HepG2 (cell line): ENCODE data around the gene MBLAC2. TPM values are rescaled to one million over a fixed set of nuclear protein-coding genes. Genes with fewer than 3 reads are reported as not detected.
A peak's percentile ranks its signal among the peaks of the same experiment; 100 is the strongest.

Experiments used
- ESRRA ChIP-seq: sonication (generic); formaldehyde crosslinking; IDR thresholded peaks from 2 replicates; pipeline ENCODE4 v1.5.1; 2020; ENCODE audit warnings: mild to moderate bottlenecking, low read depth, missing genetic modification reagents
- HES4 ChIP-seq: sonication (generic); formaldehyde crosslinking; IDR thresholded peaks from 2 replicates; pipeline ENCODE4 v1.9.0; 2021; ENCODE audit warnings: mild to moderate bottlenecking, missing genetic modification reagents, borderline replicate concordance
- HMGA1 ChIP-seq: sonication (generic); formaldehyde crosslinking; conservative IDR thresholded peaks from 2 replicates; pipeline ENCODE4 v1.4.0; 2020; ENCODE audit warnings: missing genetic modification reagents
- MTF1 ChIP-seq: sonication (generic); formaldehyde crosslinking; IDR thresholded peaks from 2 replicates; pipeline ENCODE4 v1.5.0; 2020; ENCODE audit warnings: missing genetic modification reagents
- RBAK ChIP-seq: sonication (generic); formaldehyde crosslinking; IDR thresholded peaks from 2 replicates; pipeline ENCODE4 v1.5.1; 2020; ENCODE audit warnings: mild to moderate bottlenecking, missing genetic modification reagents
- REXO4 ChIP-seq: sonication (generic); formaldehyde crosslinking; IDR thresholded peaks from 2 replicates; pipeline ENCODE4 v1.8.0; 2022; ENCODE audit warnings: missing genetic modification reagents, mild to moderate bottlenecking, borderline replicate concordance
- SETDB1 ChIP-seq: sonication (generic); formaldehyde crosslinking; IDR thresholded peaks from 2 replicates; pipeline ENCODE4 v1.5.1; 2020; ENCODE audit warnings: missing genetic modification reagents, mild to moderate bottlenecking, borderline replicate concordance
- SNRNP70 ChIP-seq: fragments of 200-400 bp; formaldehyde crosslinking; IDR thresholded peaks from 2 replicates; pipeline ENCODE4 v1.6.1; 2017; ENCODE audit warnings: mild to moderate bottlenecking, low read depth, low read length, moderate library complexity
- SP1 ChIP-seq, 2 experiments: fragments of 450-650 bp in 1 of 2; sonication (generic) in 1 of 2; formaldehyde crosslinking in 1 of 2; IDR thresholded peaks; 2 replicates each; pipeline versions ENCODE4 v1.4.0 to v1.6.1; 2016 to 2020; ENCODE audit warnings: missing genetic modification reagents in 1 of 2
- SSRP1 ChIP-seq: IDR thresholded peaks from 2 replicates; pipeline ENCODE4 v1.6.1; 2016; ENCODE audit warnings: control low read depth
- ZNF354B ChIP-seq: sonication (generic); formaldehyde crosslinking; IDR thresholded peaks from 2 replicates; pipeline ENCODE4 v1.8.0; 2022; ENCODE audit warnings: mild to moderate bottlenecking, missing genetic modification reagents
- ZNF563 ChIP-seq: sonication (generic); formaldehyde crosslinking; IDR thresholded peaks from 2 replicates; pipeline ENCODE4 v1.8.0; 2022; ENCODE audit warnings: mild to moderate bottlenecking, moderate library complexity, missing genetic modification reagents
- ZNF75D ChIP-seq: sonication (generic); formaldehyde crosslinking; IDR thresholded peaks from 2 replicates; pipeline ENCODE4 v1.8.1; 2023; ENCODE audit warnings: missing genetic modification reagents, mild to moderate bottlenecking, borderline replicate concordance
- polyA plus RNA-seq, 8 experiments: library from polyadenylated mRNA; depleted of rRNA in 3 of 8; stranded (reverse) in 7 of 8; unstranded in 1 of 8; fragments of >200 nt; fragmentation: Illumina TruSeq in 4 of 8; extraction: Trizol in 4 of 8; gene quantifications; 2 replicates each; pipeline versions ENCODE4 v1.2.1 to v1.2.3, GENCODE V29; 2011 to 2016; ENCODE audit warnings: low read depth in 4 of 8, missing spikeins in 1 of 8, mixed read lengths in 1 of 8; ENCODE audit not compliant: insufficient read depth in 1 of 8
- total RNA-seq, 5 experiments: library from RNA; depleted of rRNA; stranded (reverse); fragments of >200 nt; fragmentation: Illumina TruSeq; extraction: Trizol; gene quantifications; 2 replicates each; pipeline ENCODE4 v1.2.3, GENCODE V29; 2016; ENCODE audit warnings: low read depth in 1 of 5
- TF ChIP-seq, protein P1 (sequence below): sonication (generic); formaldehyde crosslinking; IDR thresholded peaks from 2 replicates; pipeline ENCODE4 v1.8.1; 2023; ENCODE audit warnings: mild to moderate bottlenecking, missing genetic modification reagents
- TF ChIP-seq, protein P2 (sequence below), 2 experiments: sonication (generic) in 1 of 2; formaldehyde crosslinking in 1 of 2; IDR thresholded peaks; 2 replicates each; pipeline versions ENCODE4 v1.5.1 to v1.6.1; 2011 to 2020; ENCODE audit warnings: borderline replicate concordance in 1 of 2, low read depth in 1 of 2, low read length in 1 of 2, mild to moderate bottlenecking in 1 of 2, missing genetic modification reagents in 1 of 2, moderate library complexity in 1 of 2
- TF ChIP-seq, protein P3 (sequence below): sonication (generic); formaldehyde crosslinking; IDR thresholded peaks from 2 replicates; pipeline ENCODE4 v1.4.0; 2020; ENCODE audit warnings: missing genetic modification reagents
- TF ChIP-seq, protein P4 (sequence below): IDR thresholded peaks from 2 replicates; pipeline ENCODE4 v1.6.1; 2012; ENCODE audit warnings: low read length, improper control_type of control experiment

The MBLAC2 gene
- total and polyA plus RNA-seq, 2 of the 13 experiments (the other 11 are each of a cell fraction or from before 2014, with no cell fraction given) = 2.9 to 4.1 TPM

DNA sequence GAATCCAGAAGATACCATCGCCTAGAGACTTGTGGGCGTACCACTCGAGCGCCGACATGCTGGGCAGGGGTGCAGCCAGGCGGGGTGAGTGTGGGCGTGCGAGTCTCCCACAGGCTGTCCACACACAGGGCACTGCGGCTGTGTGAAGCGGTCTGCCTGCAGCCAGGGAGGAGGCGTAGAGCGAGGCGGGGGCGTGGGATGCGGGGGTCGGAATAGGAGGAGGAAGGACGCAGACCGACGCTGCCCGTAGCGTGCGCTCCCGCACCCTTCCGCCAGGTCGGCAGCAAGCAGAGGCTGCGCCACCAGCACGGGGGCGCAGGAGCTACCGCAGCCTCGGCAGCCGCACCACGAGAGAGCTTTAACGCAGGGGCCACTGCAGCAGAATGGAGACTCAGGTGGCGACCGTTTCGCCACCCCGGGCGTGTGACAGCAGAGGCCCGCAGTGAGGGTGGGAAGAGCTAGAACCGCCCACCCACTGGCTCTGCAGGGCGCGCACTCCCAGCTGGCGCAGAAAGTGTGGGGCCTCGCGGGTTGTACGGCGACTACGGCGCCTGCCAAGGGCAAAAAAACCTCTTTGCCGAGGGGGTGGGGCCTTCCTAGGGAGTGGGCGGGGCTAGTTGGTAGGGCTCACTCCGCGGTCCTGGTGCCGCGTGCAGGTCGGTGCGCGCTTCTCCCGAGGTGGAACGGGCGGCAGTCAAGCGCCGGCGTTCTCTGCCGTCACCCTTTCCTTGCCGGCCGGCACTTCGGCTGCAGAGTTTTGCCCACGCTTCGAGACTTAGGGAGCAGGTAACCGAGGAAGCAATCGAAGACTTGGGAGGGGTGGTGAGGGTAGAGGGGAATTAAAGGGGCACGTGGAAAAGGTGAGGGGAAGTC, at the start of gene MBLAC2, which contains the start of gene POLR3G (continued):
- TF ChIP-seq, protein P1, sequence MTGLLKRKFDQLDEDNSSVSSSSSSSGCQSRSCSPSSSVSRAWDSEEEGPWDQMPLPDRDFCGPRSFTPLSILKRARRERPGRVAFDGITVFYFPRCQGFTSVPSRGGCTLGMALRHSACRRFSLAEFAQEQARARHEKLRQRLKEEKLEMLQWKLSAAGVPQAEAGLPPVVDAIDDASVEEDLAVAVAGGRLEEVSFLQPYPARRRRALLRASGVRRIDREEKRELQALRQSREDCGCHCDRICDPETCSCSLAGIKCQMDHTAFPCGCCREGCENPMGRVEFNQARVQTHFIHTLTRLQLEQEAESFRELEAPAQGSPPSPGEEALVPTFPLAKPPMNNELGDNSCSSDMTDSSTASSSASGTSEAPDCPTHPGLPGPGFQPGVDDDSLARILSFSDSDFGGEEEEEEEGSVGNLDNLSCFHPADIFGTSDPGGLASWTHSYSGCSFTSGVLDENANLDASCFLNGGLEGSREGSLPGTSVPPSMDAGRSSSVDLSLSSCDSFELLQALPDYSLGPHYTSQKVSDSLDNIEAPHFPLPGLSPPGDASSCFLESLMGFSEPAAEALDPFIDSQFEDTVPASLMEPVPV (CRISPR knock-in tag) = no peak; the same call in 1 of the 2 replicates
- no peak for TF ChIP-seq SSRP1 (CRISPR knock-in tag)
- TF ChIP-seq ZNF563 (CRISPR knock-in tag) = peak; percentile 93
- TF ChIP-seq, protein P2, sequence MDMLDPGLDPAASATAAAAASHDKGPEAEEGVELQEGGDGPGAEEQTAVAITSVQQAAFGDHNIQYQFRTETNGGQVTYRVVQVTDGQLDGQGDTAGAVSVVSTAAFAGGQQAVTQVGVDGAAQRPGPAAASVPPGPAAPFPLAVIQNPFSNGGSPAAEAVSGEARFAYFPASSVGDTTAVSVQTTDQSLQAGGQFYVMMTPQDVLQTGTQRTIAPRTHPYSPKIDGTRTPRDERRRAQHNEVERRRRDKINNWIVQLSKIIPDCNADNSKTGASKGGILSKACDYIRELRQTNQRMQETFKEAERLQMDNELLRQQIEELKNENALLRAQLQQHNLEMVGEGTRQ (IDR thresholded peaks at IDR 0.05; ENCODE audit: low read depth, low read length) = no peak
- TF ChIP-seq, protein P2 (CRISPR knock-in tag; IDR thresholded peaks at IDR 0.05; ENCODE audit: borderline replicate concordance) = 0 out of 2 replicates have a peak, but pooled peaks have one; percentile 13
- TF ChIP-seq, protein P3, sequence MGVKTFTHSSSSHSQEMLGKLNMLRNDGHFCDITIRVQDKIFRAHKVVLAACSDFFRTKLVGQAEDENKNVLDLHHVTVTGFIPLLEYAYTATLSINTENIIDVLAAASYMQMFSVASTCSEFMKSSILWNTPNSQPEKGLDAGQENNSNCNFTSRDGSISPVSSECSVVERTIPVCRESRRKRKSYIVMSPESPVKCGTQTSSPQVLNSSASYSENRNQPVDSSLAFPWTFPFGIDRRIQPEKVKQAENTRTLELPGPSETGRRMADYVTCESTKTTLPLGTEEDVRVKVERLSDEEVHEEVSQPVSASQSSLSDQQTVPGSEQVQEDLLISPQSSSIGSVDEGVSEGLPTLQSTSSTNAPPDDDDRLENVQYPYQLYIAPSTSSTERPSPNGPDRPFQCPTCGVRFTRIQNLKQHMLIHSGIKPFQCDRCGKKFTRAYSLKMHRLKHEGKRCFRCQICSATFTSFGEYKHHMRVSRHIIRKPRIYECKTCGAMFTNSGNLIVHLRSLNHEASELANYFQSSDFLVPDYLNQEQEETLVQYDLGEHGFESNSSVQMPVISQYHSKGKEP (CRISPR knock-in tag) = no peak
- TF ChIP-seq MTF1 (CRISPR knock-in tag) = peak; percentile 79; the same call in 1 of the 2 replicates
- TF ChIP-seq, protein P4, sequence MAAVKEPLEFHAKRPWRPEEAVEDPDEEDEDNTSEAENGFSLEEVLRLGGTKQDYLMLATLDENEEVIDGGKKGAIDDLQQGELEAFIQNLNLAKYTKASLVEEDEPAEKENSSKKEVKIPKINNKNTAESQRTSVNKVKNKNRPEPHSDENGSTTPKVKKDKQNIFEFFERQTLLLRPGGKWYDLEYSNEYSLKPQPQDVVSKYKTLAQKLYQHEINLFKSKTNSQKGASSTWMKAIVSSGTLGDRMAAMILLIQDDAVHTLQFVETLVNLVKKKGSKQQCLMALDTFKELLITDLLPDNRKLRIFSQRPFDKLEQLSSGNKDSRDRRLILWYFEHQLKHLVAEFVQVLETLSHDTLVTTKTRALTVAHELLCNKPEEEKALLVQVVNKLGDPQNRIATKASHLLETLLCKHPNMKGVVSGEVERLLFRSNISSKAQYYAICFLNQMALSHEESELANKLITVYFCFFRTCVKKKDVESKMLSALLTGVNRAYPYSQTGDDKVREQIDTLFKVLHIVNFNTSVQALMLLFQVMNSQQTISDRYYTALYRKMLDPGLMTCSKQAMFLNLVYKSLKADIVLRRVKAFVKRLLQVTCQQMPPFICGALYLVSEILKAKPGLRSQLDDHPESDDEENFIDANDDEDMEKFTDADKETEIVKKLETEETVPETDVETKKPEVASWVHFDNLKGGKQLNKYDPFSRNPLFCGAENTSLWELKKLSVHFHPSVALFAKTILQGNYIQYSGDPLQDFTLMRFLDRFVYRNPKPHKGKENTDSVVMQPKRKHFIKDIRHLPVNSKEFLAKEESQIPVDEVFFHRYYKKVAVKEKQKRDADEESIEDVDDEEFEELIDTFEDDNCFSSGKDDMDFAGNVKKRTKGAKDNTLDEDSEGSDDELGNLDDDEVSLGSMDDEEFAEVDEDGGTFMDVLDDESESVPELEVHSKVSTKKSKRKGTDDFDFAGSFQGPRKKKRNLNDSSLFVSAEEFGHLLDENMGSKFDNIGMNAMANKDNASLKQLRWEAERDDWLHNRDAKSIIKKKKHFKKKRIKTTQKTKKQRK = no peak
- TF ChIP-seq SP1 (IDR thresholded peaks at IDR 0.05) = no peak
- peak; percentile 89 for TF ChIP-seq SP1 (CRISPR knock-in tag; IDR thresholded peaks at IDR 0.05)
- TF ChIP-seq RBAK = no peak
- TF ChIP-seq ZNF75D (CRISPR knock-in tag) = no peak
- peak; percentile 81 for TF ChIP-seq HES4 (CRISPR knock-in tag)
- TF ChIP-seq HMGA1 = no peak
- TF ChIP-seq ESRRA (CRISPR knock-in tag) = peak; percentile 67; the same call in 1 of the 2 replicates
- peak; percentile 51; the same call in 1 of the 2 replicates for TF ChIP-seq SETDB1
- TF ChIP-seq REXO4 (CRISPR knock-in tag) = peak; percentile 87
- no peak for TF ChIP-seq SNRNP70
- TF ChIP-seq ZNF354B (CRISPR knock-in tag) = peak; percentile 18; the same call in 1 of the 2 replicates
